ENCODE results near the gene KAT7.

The KAT7 gene

DNA sequence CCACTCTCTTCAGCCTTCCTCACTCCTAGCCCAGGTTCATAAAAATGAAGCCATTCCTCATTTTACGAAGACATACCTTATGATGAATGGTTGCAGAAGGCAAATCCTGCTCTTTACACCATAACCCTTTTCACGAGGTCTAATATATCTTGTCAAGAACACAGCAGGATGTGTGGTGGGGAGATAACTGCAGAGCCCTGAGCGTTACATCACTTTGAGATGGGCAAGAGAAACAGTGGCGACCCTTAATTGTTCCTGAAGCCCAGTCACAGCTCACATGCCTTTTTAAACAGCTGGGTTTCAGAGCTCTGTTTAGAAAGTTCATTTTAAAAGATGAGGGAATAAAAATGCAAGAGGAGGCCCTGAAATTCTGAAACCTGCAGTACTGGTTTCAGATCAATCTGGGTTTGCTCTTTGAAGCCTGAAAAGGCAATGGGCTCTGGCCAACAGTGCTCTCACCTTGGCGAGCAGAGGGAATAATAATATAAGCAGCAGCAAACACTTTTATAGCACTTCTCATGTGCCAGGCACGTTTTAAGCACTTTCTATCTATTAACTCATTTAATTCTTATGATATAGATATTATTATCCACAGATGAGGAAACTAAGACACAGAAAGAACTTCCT, 27.4 kb upstream of the KAT7 start:
- DNase-seq (ENCODE audit: low read depth) = no peak

DNA sequence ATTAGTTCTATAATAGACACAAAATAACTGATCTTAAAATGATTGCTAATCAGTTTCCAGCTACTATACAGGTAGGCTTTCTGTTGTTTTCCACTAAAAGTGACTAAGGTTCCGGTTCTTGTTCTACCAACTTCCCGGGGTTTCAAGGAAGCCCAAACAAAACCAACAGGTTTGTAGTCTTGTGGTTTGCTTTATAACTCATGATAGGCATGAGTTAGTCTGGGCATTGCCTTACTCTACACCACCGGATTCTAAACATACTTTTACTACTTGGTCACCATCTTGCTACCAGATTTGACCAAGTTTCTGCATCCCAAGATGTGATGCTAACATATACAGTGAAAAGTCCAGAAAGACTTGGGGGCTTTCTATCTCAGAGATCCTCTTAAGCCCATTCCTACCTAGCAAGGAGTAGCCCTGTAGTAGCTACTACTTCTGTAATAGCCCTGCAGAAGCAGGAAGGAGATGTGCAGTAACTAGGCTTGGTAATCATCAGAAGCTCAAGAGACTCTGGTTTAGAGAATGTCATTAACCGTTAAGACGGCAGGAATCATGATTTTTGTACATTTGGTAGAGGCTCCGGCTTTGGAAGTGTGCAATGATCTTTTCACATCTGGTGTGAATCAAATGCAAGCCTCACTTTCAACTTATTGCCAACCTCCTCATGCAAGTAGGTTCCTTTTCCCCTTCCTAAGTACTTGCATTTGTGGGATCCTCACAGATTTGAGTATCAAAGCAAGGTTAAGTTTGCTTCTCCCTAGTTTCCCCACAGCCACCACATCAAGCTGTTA, 26.1 kb upstream of the KAT7 start:
- no peak for DNase-seq (ENCODE audit: low read depth)

DNA sequence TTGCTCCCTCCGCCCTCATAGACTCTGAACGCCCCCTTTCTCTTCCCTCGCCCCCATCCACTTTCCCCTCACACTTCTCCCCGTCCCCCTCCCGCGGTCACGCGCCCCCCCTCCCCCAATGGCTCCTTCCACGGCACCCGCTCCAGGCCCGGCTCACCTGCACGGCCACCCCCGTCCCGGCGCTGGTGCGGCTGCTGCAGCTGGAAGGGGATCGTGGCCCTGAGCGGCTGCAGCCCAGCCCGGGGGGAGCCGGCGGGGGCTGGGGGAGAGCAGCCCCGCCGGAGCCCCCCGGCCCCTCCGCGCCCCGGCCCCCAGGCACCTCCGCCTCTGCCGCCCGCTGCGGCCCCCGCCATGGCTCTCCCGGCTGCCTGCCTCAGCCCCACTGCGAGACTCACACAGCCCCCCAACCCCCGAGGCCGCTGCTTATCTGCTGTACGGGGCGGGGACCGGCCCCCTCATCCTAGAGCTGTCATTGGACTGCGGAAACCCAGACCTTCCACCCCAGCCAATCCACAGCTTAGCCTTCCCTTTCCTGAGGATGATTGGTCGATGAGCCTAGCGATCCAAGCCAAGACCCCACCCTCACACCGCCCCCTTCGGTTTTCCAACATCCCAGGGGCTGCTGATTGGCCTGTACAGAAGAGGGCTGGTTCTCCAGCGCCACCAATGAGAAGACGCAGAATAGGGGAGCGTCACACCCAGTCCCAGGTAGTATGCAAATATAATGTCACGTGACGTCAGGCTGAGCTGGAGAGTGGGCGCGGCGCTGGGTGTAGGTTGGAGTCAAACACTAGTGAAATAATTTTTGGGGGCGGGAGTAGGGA, 24.5 kb upstream of the KAT7 start, which contains the start of gene FAM117A:
FAM117A (minus strand) TSS at position 397 of the 824 bp plus-strand sequence; CDS start at position 353, 44 bp downstream.
- DNase-seq (ENCODE audit: low read depth) = peak; percentile 99

DNA sequence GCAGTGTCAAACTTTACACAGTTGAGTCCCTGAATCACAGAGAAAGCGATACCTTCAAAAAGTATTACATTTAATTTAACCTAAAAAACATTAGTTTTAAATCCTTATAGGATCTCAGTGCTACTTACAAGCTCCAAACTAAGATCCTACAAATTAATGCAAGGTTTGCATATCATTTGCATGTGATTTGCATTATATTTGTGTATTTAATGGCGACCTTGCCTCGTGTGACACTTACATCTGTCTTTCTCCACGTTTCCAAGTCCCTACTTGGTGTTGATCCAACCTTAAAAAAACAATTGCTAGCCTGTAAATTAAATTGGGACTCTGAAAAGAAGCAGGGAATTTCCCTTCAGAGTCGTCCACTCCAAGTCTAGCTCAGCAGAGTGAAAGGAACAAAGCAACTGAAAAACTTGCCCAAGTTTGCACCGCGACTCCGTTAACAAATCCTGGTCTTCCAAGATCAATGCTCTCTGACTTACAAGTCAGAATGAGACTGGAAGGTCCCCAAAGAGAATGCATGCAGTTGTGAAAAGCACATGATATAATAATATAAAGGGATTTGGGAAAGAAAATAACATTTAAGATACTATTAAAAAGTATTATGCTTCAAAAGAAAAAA, 23.8 kb upstream of the KAT7 start:
- DNase-seq (ENCODE audit: low read depth) = no peak

DNA sequence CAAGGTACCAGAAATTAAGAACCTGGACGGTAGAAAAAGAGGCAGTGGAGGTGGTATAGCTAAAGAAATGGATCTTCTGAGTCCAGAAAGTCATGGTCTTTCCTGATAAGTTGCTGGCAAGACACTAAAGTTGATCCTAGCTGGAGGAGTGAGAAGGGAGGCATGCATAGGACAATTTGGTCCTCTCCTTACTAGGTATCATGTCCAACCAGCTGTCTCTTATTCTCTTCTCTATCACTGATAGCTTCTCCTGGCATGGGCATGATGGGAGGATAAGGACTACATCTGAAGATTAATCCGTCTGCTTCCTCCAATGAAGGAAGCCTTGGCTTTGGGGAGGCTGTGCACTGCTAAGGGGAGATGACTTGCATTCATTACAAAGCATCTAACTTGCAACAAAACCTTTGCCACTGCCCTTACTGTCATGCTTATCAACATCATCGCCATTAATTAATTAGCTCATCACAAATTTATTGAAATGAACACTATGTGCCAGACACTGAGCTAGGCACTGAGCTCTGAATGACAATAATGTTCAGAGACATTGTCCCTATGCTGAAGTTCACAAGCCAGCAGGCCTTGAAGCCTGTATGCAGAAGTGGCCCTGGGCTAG, 21.5 kb upstream of the KAT7 start:
- peak; percentile 76 for DNase-seq (ENCODE audit: low read depth)

DNA sequence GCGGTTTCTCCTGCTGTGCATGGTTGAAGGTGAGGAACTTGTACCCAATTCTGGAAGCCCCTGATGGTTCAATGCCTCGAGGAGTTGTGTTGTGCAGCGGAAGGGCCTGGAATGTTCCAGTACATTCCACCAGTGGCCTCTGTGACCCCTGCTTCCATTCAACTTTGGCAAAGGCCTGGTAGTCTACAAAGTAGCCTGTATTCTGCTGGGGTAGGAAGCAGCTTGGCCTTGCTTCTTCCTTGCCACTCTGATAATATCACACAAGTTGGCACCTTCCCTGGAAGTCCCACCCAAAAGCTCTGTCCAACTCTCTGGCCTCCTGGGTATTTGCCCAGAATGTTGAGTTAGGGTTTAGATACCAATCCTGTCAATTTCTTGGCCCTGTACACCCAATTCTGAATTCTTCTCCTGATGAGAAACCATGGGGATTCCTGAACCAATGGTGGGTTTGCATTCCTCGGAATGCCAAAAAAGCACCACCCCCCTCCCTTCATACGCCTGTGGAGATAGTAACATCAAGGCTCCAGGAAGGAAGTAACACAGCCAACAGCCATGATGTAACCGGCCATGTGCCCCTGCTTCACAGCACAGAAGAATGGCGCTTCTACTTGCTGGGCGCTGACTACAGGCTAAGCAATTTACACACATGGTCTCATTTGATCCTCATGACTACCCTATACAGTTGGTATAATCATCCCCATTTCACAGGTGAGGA, 12.8 kb upstream of the KAT7 start:
- no peak for DNase-seq (ENCODE audit: low read depth)

DNA sequence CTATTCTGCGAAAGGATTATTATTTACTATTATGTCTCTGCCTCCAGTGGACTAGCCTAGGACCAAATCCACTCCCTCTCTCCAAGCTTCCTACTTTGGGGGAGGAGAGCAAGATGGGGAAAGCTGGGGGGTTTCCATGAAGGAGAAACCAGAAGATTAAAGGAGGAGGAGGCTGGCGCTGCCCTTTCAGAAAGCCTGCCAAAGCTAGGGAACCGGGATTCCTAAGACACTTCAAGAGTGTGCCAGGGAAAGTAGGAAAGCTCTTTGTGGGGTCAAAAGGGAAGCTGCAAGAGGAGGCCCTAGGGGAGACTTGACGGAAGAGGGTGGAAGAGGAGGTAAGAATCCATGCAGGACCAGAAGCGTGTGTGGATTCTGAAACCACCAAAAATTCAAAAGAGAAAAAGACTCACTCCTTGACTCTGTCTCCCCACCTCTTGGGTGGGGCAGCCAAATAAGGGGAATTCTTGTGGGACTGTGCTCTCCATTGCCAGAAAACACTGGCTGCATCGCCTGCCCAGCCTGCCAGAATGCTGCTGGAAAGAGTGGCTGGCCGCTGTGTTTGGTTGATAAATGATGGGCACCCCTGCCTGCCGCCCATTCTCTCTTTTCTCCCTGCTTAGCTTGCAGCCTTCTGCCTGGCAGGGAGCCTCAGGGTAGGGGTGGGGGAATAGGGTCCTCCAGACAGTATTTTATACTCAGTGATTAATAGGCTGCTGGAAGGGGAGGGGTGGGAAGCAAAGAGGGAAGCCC, 11.8 kb upstream of the KAT7 start:
- no peak for DNase-seq (ENCODE audit: low read depth)

DNA sequence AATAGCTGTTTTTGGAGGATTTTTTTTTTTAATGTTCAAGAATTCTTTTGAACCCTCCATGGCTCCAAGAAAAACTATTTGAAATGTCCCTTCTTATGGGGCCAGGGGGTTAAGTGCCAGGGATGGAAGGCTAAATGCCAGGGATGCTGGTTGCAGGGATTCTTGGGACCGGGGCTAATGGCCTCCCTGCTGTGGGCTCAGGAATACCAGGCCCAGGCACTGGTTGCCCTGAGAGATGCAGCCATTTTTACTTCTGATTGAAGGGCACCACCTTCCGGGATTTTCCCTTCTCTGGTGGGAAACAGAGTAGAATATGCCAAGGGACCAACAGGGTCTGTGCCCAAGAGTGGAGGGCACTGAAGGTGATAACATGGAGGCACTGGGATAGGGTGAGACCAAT, 10.9 kb upstream of the KAT7 start:
- DNase-seq (ENCODE audit: low read depth) = no peak

DNA sequence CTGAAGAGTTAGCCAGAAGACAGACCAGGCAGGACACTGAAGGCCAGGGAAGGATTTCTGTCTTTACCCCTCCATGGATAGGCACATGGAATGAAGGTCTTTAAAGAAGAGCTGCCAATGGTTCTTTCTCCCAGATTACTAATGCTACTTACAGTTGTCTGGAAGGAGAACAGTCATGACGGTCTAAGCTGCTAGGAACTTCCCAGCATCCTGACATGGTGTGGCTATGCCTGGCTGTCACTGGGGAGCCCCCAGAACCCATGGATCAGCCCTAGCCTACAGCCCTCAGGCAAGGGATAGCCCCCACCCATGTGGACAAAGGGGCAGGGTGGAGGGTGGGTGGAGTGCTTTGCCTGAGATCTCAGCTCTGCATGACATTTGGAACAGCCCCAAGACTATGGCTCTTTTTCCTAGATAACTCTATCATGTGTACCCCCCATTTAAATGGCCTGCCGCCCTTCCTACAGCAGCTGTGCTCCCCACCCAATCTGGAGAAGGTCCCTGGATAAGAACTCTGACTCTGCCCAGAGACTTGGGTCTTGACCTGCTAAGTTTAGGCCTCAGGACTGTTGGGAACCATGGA, 9.2 kb upstream of the KAT7 start:
- DNase-seq (ENCODE audit: low read depth) = no peak

DNA sequence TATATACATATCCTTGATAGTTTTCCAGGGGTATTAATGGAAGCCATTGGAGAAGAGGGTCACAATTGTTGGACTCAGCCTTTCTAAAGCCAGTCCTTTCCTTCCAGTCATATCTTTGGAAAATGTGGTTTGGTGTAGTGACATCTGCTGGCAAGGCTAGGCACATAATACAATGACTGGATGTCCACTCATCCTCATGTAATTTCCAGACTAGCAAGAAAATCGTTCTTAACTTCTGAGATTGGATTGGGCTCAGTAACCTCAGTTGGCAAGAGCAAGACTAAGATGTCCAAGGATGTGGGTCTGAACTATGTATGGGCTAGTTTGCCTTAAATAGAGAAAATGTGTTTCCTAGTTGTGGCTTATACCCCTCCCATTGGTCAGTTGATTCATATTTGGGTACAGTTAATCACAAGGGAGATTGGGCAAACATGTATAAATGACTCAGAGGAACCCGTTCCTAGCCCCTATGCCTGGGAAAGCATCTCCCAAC, 8.7 kb upstream of the KAT7 start:
- no peak for DNase-seq (ENCODE audit: low read depth)

DNA sequence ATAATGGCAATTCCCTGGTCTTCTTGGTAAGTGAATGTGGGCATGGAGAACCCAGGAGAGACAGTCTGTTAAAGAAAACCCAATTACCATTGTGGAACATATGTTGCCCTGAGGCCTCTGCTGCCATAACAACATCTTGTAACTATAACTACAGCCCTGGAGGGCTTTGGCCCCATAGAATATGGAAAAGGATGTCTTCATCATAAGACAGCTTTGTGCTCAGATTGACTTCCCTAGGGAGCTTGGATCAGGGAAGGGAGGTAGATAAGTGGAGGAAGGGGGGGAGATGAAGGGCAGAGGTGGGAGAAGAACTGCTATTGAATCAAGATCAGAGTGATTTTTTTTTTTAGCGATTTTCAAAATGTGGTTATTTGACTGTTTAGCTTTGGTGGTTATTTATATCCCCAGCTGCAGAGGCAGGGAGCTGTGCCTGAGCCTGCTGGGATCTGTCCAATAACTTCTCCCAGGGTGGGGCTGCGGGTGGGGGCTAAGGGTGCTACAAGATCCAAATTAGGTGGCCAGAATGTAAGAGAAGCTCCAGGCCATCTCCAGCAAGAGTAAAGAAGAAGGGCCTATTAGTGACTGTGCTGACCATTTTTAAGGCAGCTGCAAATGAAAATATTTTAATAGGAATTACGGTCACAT, 5.3 kb upstream of the KAT7 start:
- no peak for DNase-seq (ENCODE audit: low read depth)

DNA sequence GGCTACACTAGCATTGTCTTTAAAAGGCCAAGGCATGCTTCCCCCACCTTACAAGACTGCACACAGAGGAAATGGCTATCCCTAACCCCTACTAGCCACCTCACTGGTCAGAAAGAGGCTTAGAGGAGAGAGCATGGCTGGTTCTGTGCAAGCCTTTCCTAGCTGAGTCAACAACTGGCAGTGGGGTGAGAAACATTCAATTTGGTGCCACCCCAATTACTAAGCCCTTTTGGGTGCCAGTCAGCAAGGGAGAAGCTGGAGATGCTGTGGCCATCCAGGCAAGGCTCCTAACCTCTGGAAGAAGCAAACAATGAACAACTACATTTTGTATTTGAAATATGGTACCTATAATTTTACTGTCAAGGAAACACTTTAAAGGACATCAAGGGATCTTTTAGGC, 4.7 kb upstream of the KAT7 start:
- DNase-seq (ENCODE audit: low read depth) = no peak

DNA sequence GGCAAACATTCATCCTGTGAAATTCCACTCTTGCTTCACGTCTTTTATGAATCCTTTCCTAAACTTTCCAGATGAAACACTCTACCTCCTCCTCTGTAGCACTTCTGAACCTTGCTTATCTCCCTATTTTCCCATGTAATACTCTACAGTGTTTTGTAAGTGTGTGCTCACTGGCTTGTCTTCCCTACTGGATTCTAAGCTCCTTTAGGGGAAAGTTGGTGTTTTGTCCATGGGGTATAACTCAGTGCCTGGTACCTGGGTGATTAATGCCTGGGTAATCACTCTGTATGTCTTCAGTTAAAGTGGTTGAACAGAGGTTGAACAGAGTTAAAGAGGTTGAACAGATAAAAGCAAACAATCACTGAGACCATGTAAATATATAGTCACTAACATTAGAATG, 3.8 kb upstream of the KAT7 start:
- no peak for DNase-seq (ENCODE audit: low read depth)

DNA sequence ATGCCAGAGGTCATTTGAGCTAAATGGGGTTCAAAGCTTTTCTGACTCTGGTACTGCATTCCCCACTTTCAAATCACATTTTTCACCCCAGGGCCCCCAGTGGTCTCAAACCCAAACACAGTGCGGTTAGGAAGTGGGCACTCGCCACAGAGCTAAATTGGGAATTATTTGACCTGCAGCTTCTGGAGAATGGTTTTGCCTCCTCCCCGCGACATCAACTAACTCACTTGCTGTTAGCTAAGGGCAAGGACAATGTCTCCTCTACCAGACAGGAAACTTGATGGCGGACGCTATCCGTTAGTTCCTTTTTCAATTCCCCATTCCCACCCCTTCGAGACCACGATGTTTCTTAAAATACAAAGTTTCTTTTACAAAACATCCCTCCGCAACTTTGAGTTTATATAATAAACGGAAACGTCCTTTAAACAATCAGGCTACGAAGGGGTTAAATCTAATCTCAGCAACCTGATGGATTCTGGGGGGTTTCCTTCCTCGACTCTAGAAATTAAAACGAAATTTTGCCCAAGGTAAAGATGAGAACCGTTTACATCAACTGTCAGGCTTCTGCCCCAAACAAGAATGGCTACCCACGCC, 500 bp upstream of the KAT7 start:
- peak; percentile 26 for DNase-seq (ENCODE audit: low read depth)

DNA sequence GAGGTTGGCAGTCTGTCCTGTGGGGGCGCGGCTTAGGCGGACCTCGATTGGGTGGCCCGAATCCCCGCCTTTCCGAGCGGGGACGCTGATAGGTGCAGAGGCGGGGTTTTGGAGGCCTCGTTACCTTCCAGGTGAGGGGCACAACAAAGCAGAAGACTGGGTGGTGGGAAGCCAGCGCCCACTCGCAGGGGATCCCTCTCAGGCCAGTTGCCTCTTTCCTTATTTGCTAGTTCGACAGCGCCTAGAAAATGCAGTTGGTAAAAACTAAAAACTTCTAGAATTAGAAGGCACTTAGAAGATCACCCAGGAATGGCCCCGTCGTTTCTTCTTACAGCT, 730 bp downstream of the KAT7 start:
- DNase-seq (ENCODE audit: low read depth) = no peak

DNA sequence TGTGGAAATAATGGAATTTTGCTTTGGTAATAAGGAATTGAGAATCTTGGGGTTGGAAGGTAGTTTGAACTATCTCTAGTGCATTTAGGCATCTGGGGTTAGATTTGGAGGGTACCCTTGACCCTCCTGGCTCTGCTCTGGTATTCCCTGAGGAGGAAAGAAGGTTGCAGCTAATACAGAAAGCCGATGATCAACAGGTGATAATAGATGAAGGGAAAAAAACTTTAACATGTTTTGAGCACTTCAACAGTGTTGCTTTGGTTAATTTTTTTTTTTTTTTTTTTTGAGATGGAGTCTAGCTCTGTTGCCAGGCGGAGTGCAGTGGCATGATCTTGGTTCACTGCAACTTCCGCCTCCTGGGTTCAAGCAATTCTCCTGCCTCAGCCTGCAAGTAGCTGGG, 4.8 kb downstream of the KAT7 start:
- no peak for DNase-seq (ENCODE audit: low read depth)

DNA sequence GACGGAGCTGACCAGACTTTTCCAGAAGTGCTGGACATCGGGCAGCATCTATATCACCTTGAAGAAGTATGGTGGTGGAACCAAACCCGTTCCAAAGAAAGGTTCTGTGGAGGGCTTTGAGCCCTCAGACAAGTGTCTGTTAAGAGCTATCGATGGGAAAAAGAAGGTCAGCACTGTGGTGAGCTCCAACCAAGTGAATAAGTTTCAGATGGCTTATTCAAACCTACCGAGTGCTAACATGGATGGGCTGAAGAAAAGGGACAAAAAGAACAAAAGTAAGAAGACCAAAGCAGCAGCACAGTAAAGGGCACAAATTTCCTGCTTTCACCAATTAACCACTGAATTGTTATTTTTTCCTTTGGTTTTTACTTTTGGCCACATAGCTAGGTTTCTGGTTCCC, 6.9 kb downstream of the KAT7 start:
- DNase-seq (ENCODE audit: low read depth) = no peak

DNA sequence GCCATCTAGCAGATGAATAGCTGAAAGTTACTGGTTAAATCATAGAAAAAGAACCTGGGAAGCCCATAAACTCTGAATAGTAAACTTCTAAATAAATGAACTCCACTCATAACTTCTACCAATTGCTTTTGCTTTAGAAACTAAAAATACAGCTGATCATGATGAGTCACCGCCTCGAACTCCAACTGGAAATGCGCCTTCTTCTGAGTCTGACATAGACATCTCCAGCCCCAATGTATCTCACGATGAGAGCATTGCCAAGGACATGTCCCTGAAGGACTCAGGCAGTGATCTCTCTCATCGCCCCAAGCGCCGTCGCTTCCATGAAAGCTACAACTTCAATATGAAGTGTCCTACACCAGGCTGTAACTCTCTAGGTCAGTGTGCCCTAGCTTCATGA, 9.7 kb downstream of the KAT7 start:
- no peak for DNase-seq (ENCODE audit: low read depth)

DNA sequence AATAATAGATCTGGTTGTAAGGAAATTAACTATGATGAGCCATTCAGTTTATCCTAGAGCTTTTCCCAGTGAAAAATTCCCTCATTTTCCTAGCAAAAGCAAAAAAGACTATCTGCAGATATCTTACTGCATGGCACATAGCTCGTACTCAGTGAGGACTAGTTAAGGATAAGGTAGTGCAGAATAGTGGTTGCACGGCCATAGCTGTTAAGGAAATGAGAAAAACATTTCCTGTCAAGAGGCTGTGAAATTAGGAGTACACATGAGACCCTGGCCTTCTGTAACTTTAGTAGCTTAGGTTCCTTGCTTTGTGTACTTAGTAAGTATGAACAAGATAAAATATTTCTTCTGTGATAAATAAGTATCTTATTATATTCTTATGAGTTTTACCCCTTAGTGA, 10.3 kb downstream of the KAT7 start:
- DNase-seq (ENCODE audit: low read depth) = no peak

Data from CMK (cell line).